ACHN (cell line): ENCODE data around the gene STAT1.

Experiments
- DNase-seq: peaks from one replicate; pipeline ENCODE4 v3.0.0-alpha.2; 2015
- in situ Hi-C: cut with HindIII; loops from 2 replicates; pipeline ENCODE4 v1.10.0; 2017; ENCODE audit warnings: low sequenced_read_pairs, low pct_ligation_motif_present, low pct_unique_long_range_greater_than_20kb

The STAT1 gene

GRCh38 chr2:191036363-191036762 lies 22.4 kb upstream of the STAT1 start:
- DNase-seq: no peak
- in situ Hi-C loops: no loop called here

- in situ Hi-C loops: no loop called here
- no peak for DNase-seq
Observed at GRCh38 chr2:191032588-191033429, 18.8 kb upstream of the STAT1 start.

- in situ Hi-C loops: no loop called here
- no peak for DNase-seq
Observed at GRCh38 chr2:191031256-191031655, 17.3 kb upstream of the STAT1 start.

- peak; percentile 70 for DNase-seq
- in situ Hi-C loops: no loop called here
Observed at GRCh38 chr2:191030521-191031154, 16.7 kb upstream of the STAT1 start.

GRCh38 chr2:191029280-191029950 lies 15.4 kb upstream of the STAT1 start:
- DNase-seq: no peak
- in situ Hi-C loops: no loop called here

- DNase-seq: no peak
- in situ Hi-C loops: no loop called here
Observed at GRCh38 chr2:191026377-191026776, 12.4 kb upstream of the STAT1 start.

GRCh38 chr2:191025135-191025534 lies 11.2 kb upstream of the STAT1 start:
- no peak for DNase-seq
- in situ Hi-C loops: no loop called here

GRCh38 chr2:191023235-191023679 lies 9.3 kb upstream of the STAT1 start:
- in situ Hi-C loops: no loop called here

GRCh38 chr2:191020742-191021381 lies 6.9 kb upstream of the STAT1 start:
- in situ Hi-C loops: no loop called here
- peak; percentile 64 for DNase-seq

More at GRCh38 chr2:191023235-191023679, 9.3 kb upstream of the STAT1 start:
- no peak for DNase-seq

GRCh38 chr2:191020221-191020741 lies 6.3 kb upstream of the STAT1 start:
- DNase-seq: peak; percentile 97
- in situ Hi-C loops: no loop called here

- in situ Hi-C loops: no loop called here
- peak; percentile 39 for DNase-seq
Observed at GRCh38 chr2:191019376-191019775, 5.4 kb upstream of the STAT1 start.

- in situ Hi-C loops: no loop called here
- peak; percentile 94 for DNase-seq
Observed at GRCh38 chr2:191018643-191019119, 4.7 kb upstream of the STAT1 start.

GRCh38 chr2:191018048-191018447 lies 4.1 kb upstream of the STAT1 start:
- peak; percentile 51 for DNase-seq
- in situ Hi-C loops: no loop called here

- no peak for DNase-seq
- in situ Hi-C loops: no loop called here
Observed at GRCh38 chr2:191015831-191016230, 1.9 kb upstream of the STAT1 start.

- DNase-seq: no peak
- in situ Hi-C loops: no loop called here
Observed at GRCh38 chr2:191015239-191015638, 1.3 kb upstream of the STAT1 start.

- no peak for DNase-seq
- in situ Hi-C loops: no loop called here
Observed at GRCh38 chr2:191014653-191015020, 666 bp upstream of the STAT1 start.

- in situ Hi-C loops: no loop called here
- no peak for DNase-seq
Observed at GRCh38 chr2:191013682-191013931, 364 bp downstream of the STAT1 start.

- DNase-seq: no peak
- in situ Hi-C loops: no loop called here
Observed at GRCh38 chr2:191012845-191013681, 908 bp downstream of the STAT1 start.
